Vagina (tissue), 2 donors: ENCODE data around the gene FCHSD2. TPM values are rescaled to one million over a fixed set of nuclear protein-coding genes. Genes with fewer than 3 reads are reported as not detected.
A peak's percentile ranks its signal among the peaks of the same experiment; 100 is the strongest.
"Not testable (repeated sequence)": the region's sequence is repeated elsewhere in the genome, so short reads cannot be mapped to it uniquely, and the experiment has no call there.

ENCODE experiments used
- DNase-seq, 2 donors: peaks; one replicate each; pipeline ENCODE4 v3.0.0-alpha.2; 2017; ENCODE audit errors: extremely low spot score in 2 of 2
- H3K27ac ChIP-seq: fragments of 200-600 bp; sonication (generic); one replicate; pipeline ENCODE4 v1.5.1; 2019
- H3K27me3 ChIP-seq: fragments of 200-600 bp; sonication (generic); one replicate; pipeline ENCODE4 v1.5.1; 2019
- H3K36me3 ChIP-seq, 2 donors: fragments of 200-600 bp; sonication (generic); one replicate each; pipeline ENCODE4 v1.5.1; 2017 to 2019
- H3K4me1 ChIP-seq: fragments of 200-600 bp; sonication (generic); one replicate; pipeline ENCODE4 v1.5.1; 2019
- H3K4me3 ChIP-seq, 2 donors: fragments of 200-600 bp; sonication (generic); 1 replicate in 1 of 2; 2 replicates in 1 of 2; pipeline ENCODE4 v1.5.1; 2016 to 2019
- H3K9me3 ChIP-seq: fragments of 200-600 bp; sonication (generic); one replicate; pipeline ENCODE4 v1.5.1; 2019
- CTCF ChIP-seq, 3 experiments: fragments of 450-650 bp in 2 of 3; fragments of 200-600 bp in 1 of 3; sonication (generic) in 1 of 3; IDR thresholded peaks; one replicate each; pipeline ENCODE4 v1.5.1; 2017 to 2019; ENCODE audit warnings: antibody characterized with exemption in 3 of 3, mild to moderate bottlenecking in 2 of 3, moderate library complexity in 2 of 3
- POLR2A ChIP-seq, 2 donors: fragments of 450-650 bp; IDR thresholded peaks; one replicate each; pipeline ENCODE4 v1.6.1; 2017; ENCODE audit warnings: antibody characterized with exemption in 2 of 2, mild to moderate bottlenecking in 2 of 2, moderate library complexity in 2 of 2
- POLR2AphosphoS5 ChIP-seq, 2 donors: sonication (generic); formaldehyde crosslinking; IDR thresholded peaks; one replicate each; pipeline ENCODE4 v1.9.0; 2017; ENCODE audit warnings: antibody characterized with exemption in 2 of 2, mild to moderate bottlenecking in 2 of 2, low read depth in 1 of 2; ENCODE audit not compliant: insufficient read depth in 1 of 2
- intact Hi-C: fragments of 100-400 bp; cut with DNase I; formaldehyde crosslinking; loops from one replicate; pipeline ENCODE4 v1.15.1; 2023
- total RNA-seq: library from RNA; depleted of rRNA; stranded (reverse); fragments of >200 nt; gene quantifications from one replicate; pipeline ENCODE4 v1.2.3, GENCODE V29; 2016

The FCHSD2 gene
- total RNA-seq, 1 donor from 2014 or later: 15.7 TPM

- Histone ChIP-seq H3K4me3 (peak overlapping the region; percentile 81 to 95), H3K36me3 (peaks cover 0 to 9% of the 10 kb centered on the region in 2 donors), H3K4me1 (peaks cover 43% of the 10 kb centered on the region), H3K9me3 (no peaks in the 10 kb centered on the region), H3K27me3 (no peaks in the 10 kb centered on the region), H3K27ac (peak overlapping the region; percentile 95)
- DNase-seq: peak in 1 of 2 donors; percentile 90
- TF ChIP-seq POLR2A (IDR thresholded peaks at IDR 0.05): no peak
- no peak for TF ChIP-seq POLR2AphosphoS5 (IDR thresholded peaks at IDR 0.05; ENCODE audit: insufficient read depth in 1 of 2, low read depth in 1 of 2)
- peak in 2 of 3 experiments; percentile 22 to 27 for TF ChIP-seq CTCF (IDR thresholded peaks at IDR 0.05)
- intact Hi-C loops: no loop called here
Measured at GRCh38 chr11:72812967-72813739, 329.0 kb downstream of the FCHSD2 start.

GRCh38 chr11:72812604-72812966 is 329.5 kb downstream of the FCHSD2 start:
- peak overlapping the region; percentile 81 to 95 for H3K4me3 ChIP-seq
- no peaks in the 10 kb centered on the region for H3K27me3 ChIP-seq
- intact Hi-C loops: no loop called here
- no peaks in the 10 kb centered on the region for H3K9me3 ChIP-seq
- peaks cover 0 to 3% of the 10 kb centered on the region in 2 donors for H3K36me3 ChIP-seq
- peak overlapping the region; percentile 95 for H3K27ac ChIP-seq
- TF ChIP-seq POLR2A (IDR thresholded peaks at IDR 0.05): no peak
- no peak for TF ChIP-seq POLR2AphosphoS5 (IDR thresholded peaks at IDR 0.05; ENCODE audit: insufficient read depth in 1 of 2, low read depth in 1 of 2)
- TF ChIP-seq CTCF (IDR thresholded peaks at IDR 0.05): no peak
- peaks cover 43% of the 10 kb centered on the region for H3K4me1 ChIP-seq
- DNase-seq: no peak

GRCh38 chr11:72811686-72812085 is 330.4 kb downstream of the FCHSD2 start:
- intact Hi-C loops, H3K9me3 ChIP-seq, H3K27ac ChIP-seq, H3K36me3 ChIP-seq, H3K27me3 ChIP-seq, DNase-seq, H3K4me3 ChIP-seq: not testable (repeated sequence)
- H3K4me1 ChIP-seq: peaks cover 41% of the 10 kb centered on the region

- intact Hi-C loops: no loop called here
- TF ChIP-seq POLR2A (IDR thresholded peaks at IDR 0.05) (no peak), POLR2AphosphoS5 (IDR thresholded peaks at IDR 0.05; ENCODE audit: insufficient read depth in 1 of 2, low read depth in 1 of 2) (no peak), CTCF (IDR thresholded peaks at IDR 0.05) (no peak)
- no peak overlapping the region for H3K4me3 ChIP-seq
- peaks cover 21% of the 10 kb centered on the region for H3K4me1 ChIP-seq
- no peaks in the 10 kb centered on the region for H3K36me3 ChIP-seq
- no peaks in the 10 kb centered on the region for H3K9me3 ChIP-seq
- H3K27ac ChIP-seq: no peak overlapping the region
- no peaks in the 10 kb centered on the region for H3K27me3 ChIP-seq
- DNase-seq: peak in 1 of 2 donors; percentile 49
Measured at GRCh38 chr11:72808331-72808798, 333.8 kb downstream of the FCHSD2 start.

GRCh38 chr11:72807792-72808191 is 334.3 kb downstream of the FCHSD2 start:
- H3K4me1 ChIP-seq: peaks cover 16% of the 10 kb centered on the region

More at GRCh38 chr11:72807792-72808191, 334.3 kb downstream of the FCHSD2 start:
- no peaks in the 10 kb centered on the region for H3K27me3 ChIP-seq
- H3K4me3 ChIP-seq: no peak overlapping the region
- TF ChIP-seq POLR2A (IDR thresholded peaks at IDR 0.05) (no peak), POLR2AphosphoS5 (IDR thresholded peaks at IDR 0.05; ENCODE audit: insufficient read depth in 1 of 2, low read depth in 1 of 2) (no peak), CTCF (IDR thresholded peaks at IDR 0.05) (no peak)
- intact Hi-C loops: no loop called here
- H3K27ac ChIP-seq: no peak overlapping the region
- H3K9me3 ChIP-seq: no peaks in the 10 kb centered on the region
- no peak for DNase-seq
- H3K36me3 ChIP-seq: no peaks in the 10 kb centered on the region
